ENCODE measurements around the gene GIT1. TPM values are rescaled to one million over a fixed set of nuclear protein-coding genes. Genes with fewer than 3 reads are reported as not detected.

The GIT1 gene
- total RNA-seq, 3 donors from 2014 or later (not counting 1 experiment from before 2014, with no cell fraction given) = 39.4 to 61.4 (median 54.6) TPM

GRCh38 chr17:29586676-29587469, 2.6 kb downstream of the GIT1 start:
- Mint-ChIP-seq H3K27ac (peak overlapping the region; percentile 26 to 79), H3K36me3 (no peaks in the 10 kb centered on the region), H3K27me3 (ENCODE audit: low read depth in 2 of 2) (no peaks in the 10 kb centered on the region), H3K4me1 (peaks cover 15 to 61% of the 10 kb centered on the region in 2 donors), H3K9me3 (no peaks in the 10 kb centered on the region), H3K4me3 (no peak overlapping the region)
- WGBS (ENCODE audit: insufficient coverage) = 78% methylated on average over 8 of the region's 9 CpGs
- Histone ChIP-seq H3K27ac (ENCODE audit: low read length) (no peak overlapping the region), H3K4me1 (ENCODE audit: control insufficient read depth, insufficient read depth, low read length) (peaks cover 66% of the 10 kb centered on the region), H3K9me3 (ENCODE audit: control insufficient read depth, insufficient read depth, low read length) (no peaks in the 10 kb centered on the region), H3K4me3 (ENCODE audit: low read length) (no peak overlapping the region), H3K27me3 (ENCODE audit: control insufficient read depth, insufficient read depth, low read length) (no peaks in the 10 kb centered on the region), H3K36me3 (ENCODE audit: control insufficient read depth, insufficient read depth, low read length) (peaks cover 12% of the 10 kb centered on the region)
- ATAC-seq = no peak
- no peak for DNase-seq
- TF ChIP-seq CTCF (IDR thresholded peaks at IDR 0.05) = no peak
- intact Hi-C loops (cut with micrococcal nuclease) = no loop called here

- Histone ChIP-seq H3K27me3 (ENCODE audit: control insufficient read depth, insufficient read depth, low read length) (no peaks in the 10 kb centered on the region), H3K4me1 (ENCODE audit: control insufficient read depth, insufficient read depth, low read length) (peaks cover 55% of the 10 kb centered on the region), H3K36me3 (ENCODE audit: control insufficient read depth, insufficient read depth, low read length) (peaks cover 21% of the 10 kb centered on the region), H3K9me3 (ENCODE audit: control insufficient read depth, insufficient read depth, low read length) (no peaks in the 10 kb centered on the region), H3K4me3 (ENCODE audit: low read length) (no peak overlapping the region), H3K27ac (ENCODE audit: low read length) (no peak overlapping the region)
- peaks cover 16 to 49% of the 10 kb centered on the region in 2 donors for H3K4me1 Mint-ChIP-seq
- H3K9me3 Mint-ChIP-seq = no peaks in the 10 kb centered on the region
- WGBS (ENCODE audit: insufficient coverage) = 54% methylated on average over 8 of the region's 8 CpGs
- no peaks in the 10 kb centered on the region for H3K36me3 Mint-ChIP-seq
- no peak overlapping the region for H3K27ac Mint-ChIP-seq
- DNase-seq (peak in 1 of 2 donors; percentile 62), ATAC-seq (no peak)
- H3K27me3 Mint-ChIP-seq (ENCODE audit: low read depth in 2 of 2) = no peaks in the 10 kb centered on the region
- TF ChIP-seq CTCF (IDR thresholded peaks at IDR 0.05) = no peak
- no peak overlapping the region for H3K4me3 Mint-ChIP-seq
- intact Hi-C loops (cut with micrococcal nuclease) = no loop called here
Measured at GRCh38 chr17:29585080-29585751, 4.2 kb downstream of the GIT1 start.

- Histone ChIP-seq H3K4me3 (ENCODE audit: low read length) (no peak overlapping the region), H3K9me3 (ENCODE audit: control insufficient read depth, insufficient read depth, low read length) (no peaks in the 10 kb centered on the region), H3K27ac (ENCODE audit: low read length) (no peak overlapping the region), H3K27me3 (ENCODE audit: control insufficient read depth, insufficient read depth, low read length) (no peaks in the 10 kb centered on the region), H3K4me1 (ENCODE audit: control insufficient read depth, insufficient read depth, low read length) (peaks cover 51% of the 10 kb centered on the region), H3K36me3 (ENCODE audit: control insufficient read depth, insufficient read depth, low read length) (peaks cover 21% of the 10 kb centered on the region)
- 75% methylated on average over 12 of the region's 12 CpGs for WGBS (ENCODE audit: insufficient coverage)
- DNase-seq = no peak
- TF ChIP-seq CTCF (IDR thresholded peaks at IDR 0.05) = no peak
- no peak for ATAC-seq
- H3K4me1 Mint-ChIP-seq = peaks cover 20 to 47% of the 10 kb centered on the region in 2 donors
- H3K36me3 Mint-ChIP-seq = no peaks in the 10 kb centered on the region
- H3K27ac Mint-ChIP-seq = peak overlapping the region in 1 of 2 donors; percentile 62
- intact Hi-C loops (cut with micrococcal nuclease) = no loop called here
- no peak overlapping the region for H3K4me3 Mint-ChIP-seq
- H3K9me3 Mint-ChIP-seq = no peaks in the 10 kb centered on the region
- no peaks in the 10 kb centered on the region for H3K27me3 Mint-ChIP-seq (ENCODE audit: low read depth in 2 of 2)
Measured at GRCh38 chr17:29584452-29585079, 4.9 kb downstream of the GIT1 start.
